OCI-LY1 (cell line): ENCODE results near the gene OPTC.

Source experiments
- H2AFZ ChIP-seq: fragments of 200-600 bp; sonication (generic), shearing (Covaris generic); 2 replicates; pipeline ENCODE4 v1.6.0; 2014; ENCODE audit warnings: antibody characterized with exemption, mild to moderate bottlenecking, low read length
- H3F3A ChIP-seq: fragments of 200-600 bp; sonication (generic), shearing (Covaris generic); 2 replicates; pipeline ENCODE4 v1.6.0; 2014; ENCODE audit warnings: mild to moderate bottlenecking, antibody characterized with exemption, low read length, moderate library complexity; ENCODE audit not compliant: insufficient read depth
- H3K27ac ChIP-seq: fragments of 200-600 bp; sonication (generic); 2 replicates; pipeline ENCODE4 v1.5.1; 2014; ENCODE audit warnings: low read length, mixed run types, mild to moderate bottlenecking, low read depth; ENCODE audit not compliant: poor library complexity, severe bottlenecking
- H3K27me3 ChIP-seq: fragments of 200-600 bp; sonication (generic); 2 replicates; pipeline ENCODE4 v1.6.0; 2014; ENCODE audit warnings: antibody characterized with exemption, mild to moderate bottlenecking, low read length, moderate library complexity; ENCODE audit not compliant: insufficient read depth
- H3K36me3 ChIP-seq: fragments of 200-600 bp; sonication (generic); 2 replicates; pipeline ENCODE4 v1.6.1; 2014; ENCODE audit warnings: mild to moderate bottlenecking, antibody characterized with exemption, low read length, moderate library complexity, mixed read lengths; ENCODE audit not compliant: insufficient read depth
- H3K4me1 ChIP-seq: fragments of 200-600 bp; sonication (generic); 2 replicates; pipeline ENCODE4 v1.5.1; 2014; ENCODE audit warnings: mild to moderate bottlenecking, low read length, moderate library complexity; ENCODE audit not compliant: insufficient read depth, severe bottlenecking
- H3K4me2 ChIP-seq: fragments of 200-600 bp; sonication (generic), shearing (Covaris generic); 2 replicates; pipeline ENCODE4 v1.6.1; 2014; ENCODE audit warnings: low read length
- H3K4me3 ChIP-seq: fragments of 200-600 bp; sonication (generic); 2 replicates; pipeline ENCODE4 v1.5.1; 2014; ENCODE audit warnings: low read length, low read depth, mild to moderate bottlenecking, mixed read lengths; ENCODE audit not compliant: poor library complexity, severe bottlenecking
- H3K79me2 ChIP-seq: fragments of 200-600 bp; shearing (Covaris generic); 2 replicates; pipeline ENCODE4 v1.6.1; 2016; ENCODE audit warnings: mixed run types, low read length, mixed read lengths; ENCODE audit not compliant: insufficient read depth
- H3K9ac ChIP-seq: fragments of 200-600 bp; sonication (generic), shearing (Covaris generic); 2 replicates; pipeline ENCODE4 v1.6.1; 2014; ENCODE audit warnings: mild to moderate bottlenecking, low read length, mixed read lengths
- H3K9me2 ChIP-seq: fragments of 200-600 bp; sonication (generic), shearing (Covaris generic); 2 replicates; pipeline ENCODE4 v1.6.1; 2014; ENCODE audit warnings: low read depth, mild to moderate bottlenecking, low read length, mixed read lengths
- H3K9me3 ChIP-seq: fragments of 200-600 bp; shearing (Covaris generic); 2 replicates; pipeline ENCODE4 v1.6.1; 2014; ENCODE audit warnings: low read length, mixed read lengths
- H4K20me1 ChIP-seq: fragments of 200-600 bp; sonication (generic), shearing (Covaris generic); 2 replicates; pipeline ENCODE4 v1.6.0; 2016; ENCODE audit warnings: mild to moderate bottlenecking, low read length; ENCODE audit not compliant: insufficient read depth
- EZH2 ChIP-seq: fragments of 200-600 bp; sonication (generic), shearing (Covaris generic); IDR thresholded peaks from 2 replicates; pipeline ENCODE4 v1.8.0; 2017; ENCODE audit warnings: borderline replicate concordance, mixed run types, mild to moderate bottlenecking, antibody characterized with exemption, low read length, moderate library complexity, mixed read lengths
- TF ChIP-seq, protein P1 (sequence below): fragments of 200-600 bp; sonication (generic), shearing (Covaris generic); IDR thresholded peaks from 2 replicates; pipeline ENCODE4 v1.5.1; 2017; ENCODE audit warnings: mild to moderate bottlenecking, antibody characterized with exemption, low read length, moderate library complexity, mixed read lengths

OPTC gene

DNA sequence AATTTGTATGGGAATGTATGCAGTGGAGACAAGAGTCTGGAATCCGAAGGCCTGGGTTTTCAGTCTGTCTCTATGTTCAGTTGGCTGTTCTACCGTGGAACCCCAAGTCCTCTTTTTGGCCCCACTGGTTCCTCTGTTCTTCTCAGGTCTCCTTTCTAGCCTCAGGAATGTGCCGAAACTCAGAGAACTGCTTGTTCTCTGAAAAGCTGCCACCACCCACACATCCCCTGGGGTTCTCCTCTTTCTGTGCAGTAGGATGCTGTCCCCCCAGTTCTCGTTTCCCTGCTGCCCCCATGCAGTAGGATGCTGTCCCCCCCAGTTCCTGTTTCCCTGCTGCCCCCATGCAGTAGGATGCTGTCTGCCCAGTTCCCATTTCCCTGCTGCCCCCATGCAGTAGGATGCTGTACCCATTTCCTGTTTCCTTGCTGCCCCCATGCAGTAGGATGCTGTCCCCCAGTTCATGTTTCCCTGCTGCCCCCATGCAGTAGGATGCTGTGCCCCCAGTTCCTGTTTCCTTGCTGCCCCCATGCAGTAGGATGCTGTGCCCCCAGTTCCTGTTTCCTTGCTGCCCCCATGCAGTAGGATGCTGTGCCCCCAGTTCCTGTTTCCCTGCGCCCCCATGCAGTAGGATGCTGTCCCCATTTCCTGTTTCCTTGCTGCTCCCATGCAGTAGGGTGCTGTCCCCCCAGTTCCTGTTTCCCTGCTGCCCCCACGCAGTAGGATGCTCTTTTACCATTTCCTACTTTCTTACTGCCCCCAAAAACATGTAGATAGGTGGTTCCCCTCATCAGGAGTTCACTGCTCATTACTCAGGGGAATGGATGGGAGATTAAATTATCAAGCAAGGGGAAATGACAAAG, 35.3 kb downstream of the OPTC start:
- Histone ChIP-seq H3K9ac (no peak overlapping the region), H3K27ac (no peak overlapping the region), H3K9me2 (no peaks in the 10 kb centered on the region), H3K36me3 (no peaks in the 10 kb centered on the region), H3K9me3 (no peaks in the 10 kb centered on the region), H3K27me3 (0 out of 2 replicates have a peak, but pooled peaks cover 7% of the 10 kb centered on the region), H3K4me2 (no peak overlapping the region), H3K4me1 (no peaks in the 10 kb centered on the region), H2AFZ (no peak overlapping the region), H3F3A (no peaks in the 10 kb centered on the region), H3K79me2 (no peaks in the 10 kb centered on the region), H3K4me3 (no peak overlapping the region), H4K20me1 (no peaks in the 10 kb centered on the region)
- no peak for TF ChIP-seq EZH2
- TF ChIP-seq, protein P1, sequence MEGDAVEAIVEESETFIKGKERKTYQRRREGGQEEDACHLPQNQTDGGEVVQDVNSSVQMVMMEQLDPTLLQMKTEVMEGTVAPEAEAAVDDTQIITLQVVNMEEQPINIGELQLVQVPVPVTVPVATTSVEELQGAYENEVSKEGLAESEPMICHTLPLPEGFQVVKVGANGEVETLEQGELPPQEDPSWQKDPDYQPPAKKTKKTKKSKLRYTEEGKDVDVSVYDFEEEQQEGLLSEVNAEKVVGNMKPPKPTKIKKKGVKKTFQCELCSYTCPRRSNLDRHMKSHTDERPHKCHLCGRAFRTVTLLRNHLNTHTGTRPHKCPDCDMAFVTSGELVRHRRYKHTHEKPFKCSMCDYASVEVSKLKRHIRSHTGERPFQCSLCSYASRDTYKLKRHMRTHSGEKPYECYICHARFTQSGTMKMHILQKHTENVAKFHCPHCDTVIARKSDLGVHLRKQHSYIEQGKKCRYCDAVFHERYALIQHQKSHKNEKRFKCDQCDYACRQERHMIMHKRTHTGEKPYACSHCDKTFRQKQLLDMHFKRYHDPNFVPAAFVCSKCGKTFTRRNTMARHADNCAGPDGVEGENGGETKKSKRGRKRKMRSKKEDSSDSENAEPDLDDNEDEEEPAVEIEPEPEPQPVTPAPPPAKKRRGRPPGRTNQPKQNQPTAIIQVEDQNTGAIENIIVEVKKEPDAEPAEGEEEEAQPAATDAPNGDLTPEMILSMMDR: no peak

DNA sequence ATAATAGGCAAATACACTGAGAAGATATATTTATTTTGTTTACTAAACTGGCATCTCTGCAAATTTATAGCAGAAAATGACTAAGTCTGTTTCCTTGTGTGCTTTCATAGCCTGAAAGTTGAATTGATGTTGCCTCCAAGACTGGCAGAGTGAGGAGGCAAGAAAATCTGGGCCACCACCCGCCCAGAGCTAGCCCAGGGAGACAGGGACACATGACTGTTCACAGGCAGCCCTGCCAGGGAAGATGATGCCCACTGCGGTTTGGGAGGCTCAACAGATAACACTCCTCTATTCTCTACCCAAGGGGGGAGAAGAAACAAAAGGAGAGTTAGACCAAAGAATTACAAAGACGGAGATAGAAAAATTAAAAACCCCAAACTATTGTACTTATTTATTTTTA, 37.1 kb downstream of the OPTC start:
- Histone ChIP-seq H3K9ac (no peak overlapping the region), H3K4me2 (no peak overlapping the region), H3K9me2 (no peaks in the 10 kb centered on the region), H3K9me3 (no peaks in the 10 kb centered on the region), H3K27me3 (0 out of 2 replicates have a peak, but pooled peaks cover 7% of the 10 kb centered on the region), H3K27ac (no peak overlapping the region), H3K4me3 (no peak overlapping the region), H3K79me2 (no peaks in the 10 kb centered on the region), H3K4me1 (no peaks in the 10 kb centered on the region), H2AFZ (no peak overlapping the region), H4K20me1 (no peaks in the 10 kb centered on the region), H3F3A (no peaks in the 10 kb centered on the region), H3K36me3 (no peaks in the 10 kb centered on the region)
- no peak for TF ChIP-seq EZH2
- TF ChIP-seq, protein P1: no peak

DNA sequence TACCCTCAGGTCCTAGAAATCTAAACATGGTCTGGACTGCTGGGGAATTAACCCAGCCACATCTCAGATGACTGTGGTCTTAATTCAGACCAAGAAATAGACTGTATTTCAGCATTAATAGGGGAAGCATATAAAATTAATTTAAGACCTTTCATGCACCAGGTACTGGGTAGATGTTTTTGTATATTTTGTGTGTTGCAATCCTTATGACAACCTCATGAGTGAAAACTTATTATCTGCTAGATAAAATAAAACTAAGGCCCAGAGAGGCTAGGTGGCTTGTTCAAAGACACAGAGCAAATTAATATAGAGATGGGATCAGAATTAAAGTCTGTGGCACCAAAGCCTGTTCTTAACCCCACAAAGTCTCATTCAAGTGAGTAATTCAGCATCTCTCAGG, 40.1 kb downstream of the OPTC start:
- no peak overlapping the region for H3K27ac ChIP-seq
- no peaks in the 10 kb centered on the region for H3K9me3 ChIP-seq
- no peak overlapping the region for H3K4me2 ChIP-seq
- H3K9me2 ChIP-seq: no peaks in the 10 kb centered on the region
- H2AFZ ChIP-seq: no peak overlapping the region
- H3K27me3 ChIP-seq: 0 out of 2 replicates have a peak, but pooled peaks cover 14% of the 10 kb centered on the region
- no peaks in the 10 kb centered on the region for H3K79me2 ChIP-seq
- H4K20me1 ChIP-seq: no peaks in the 10 kb centered on the region
- no peak overlapping the region for H3K9ac ChIP-seq
- no peaks in the 10 kb centered on the region for H3F3A ChIP-seq
- TF ChIP-seq EZH2: no peak
- TF ChIP-seq, protein P1: no peak
- H3K4me1 ChIP-seq: no peaks in the 10 kb centered on the region
- no peaks in the 10 kb centered on the region for H3K36me3 ChIP-seq
- H3K4me3 ChIP-seq: no peak overlapping the region
